Heart right ventricle (tissue), 16 donors: ENCODE data around the gene FTH1. TPM values are rescaled to one million over a fixed set of nuclear protein-coding genes. Genes with fewer than 3 reads are reported as not detected.

Experiments used
- ATAC-seq, 8 donors: fragments of 200-7000 bp; cut with Tn5 transposase; one replicate each; pipeline ENCODE4 v1.9.1; 2020; ENCODE audit warnings: mild to moderate bottlenecking in 8 of 8, moderate library complexity in 8 of 8, moderate number of reproducible peaks in 1 of 8
- DNase-seq, 2 donors: peaks; one replicate each; pipeline ENCODE4 v3.0.0-alpha.2; 2020
- H3K27ac ChIP-seq, 10 donors: fragments of 200-600 bp; sonication (generic) in 2 of 10; one replicate each; pipeline versions ENCODE4 v1.5.0 to v1.8.0; 2020 to 2022; ENCODE audit warnings: mild to moderate bottlenecking in 3 of 10
- H3K27me3 ChIP-seq, 7 donors: fragments of 200-600 bp; one replicate each; pipeline ENCODE4 v1.8.0; 2021 to 2022; ENCODE audit warnings: mild to moderate bottlenecking in 2 of 7
- H3K36me3 ChIP-seq, 9 donors: fragments of 200-600 bp; sonication (generic) in 1 of 9; one replicate each; pipeline versions ENCODE4 v1.5.0 to v1.8.0; 2020 to 2022; ENCODE audit warnings: mild to moderate bottlenecking in 2 of 9
- H3K4me1 ChIP-seq, 9 donors: fragments of 200-600 bp; sonication (generic) in 1 of 9; one replicate each; pipeline versions ENCODE4 v1.5.0 to v1.8.0; 2020 to 2022; ENCODE audit warnings: mild to moderate bottlenecking in 4 of 9
- H3K4me3 ChIP-seq, 10 donors: fragments of 200-600 bp; sonication (generic) in 2 of 10; one replicate each; pipeline versions ENCODE4 v1.5.0 to v1.8.0; 2020 to 2022; ENCODE audit warnings: mild to moderate bottlenecking in 7 of 10, moderate library complexity in 2 of 10
- H3K9me3 ChIP-seq, 11 donors: fragments of 200-600 bp in 10 of 11; sonication (generic) in 2 of 11; one replicate each; pipeline versions ENCODE4 v1.5.0 to v1.8.0; 2013 to 2022; ENCODE audit warnings: mild to moderate bottlenecking in 2 of 11, control low read depth in 1 of 11, moderate library complexity in 1 of 11
- CTCF ChIP-seq, 9 donors: fragments of 200-600 bp; sonication (generic) in 2 of 9; IDR thresholded peaks; one replicate each; pipeline versions ENCODE4 v1.5.0 to v1.8.0; 2021 to 2022; ENCODE audit warnings: antibody characterized with exemption in 9 of 9, mild to moderate bottlenecking in 5 of 9, moderate library complexity in 1 of 9
- WGBS, 2 donors: extraction: QIAGEN DNeasy Blood & Tissue Kit; methylation state at CpG; one replicate each; pipeline ENCODE4 v1.1.7; 2013; ENCODE audit warnings: inconsistent platforms in 1 of 2; 5-methylcytosine and 5-hydroxymethylcytosine counted together
- intact Hi-C, 10 donors: fragments of 100-400 bp; cut with DNase I; formaldehyde crosslinking; loops; one replicate each; pipeline versions ENCODE4 v1.11.1 to v1.14.2; 2022
- polyA plus RNA-seq, 2 donors: library from polyadenylated mRNA; stranded (reverse); fragments of 200-250 nt; gene quantifications; one replicate each; pipeline ENCODE4 v1.2.3, GENCODE V29; 2013
- total RNA-seq, 10 donors: library from RNA; stranded (reverse); fragmentation: NEBNext Ultra II Directional in 3 of 10; extraction: Animal tissue kit (Norgen Biotek cat#: 25700) in 3 of 10; gene quantifications; one replicate each; pipeline versions ENCODE4 v1.2.1 to v1.2.4, GENCODE V29; 2021 to 2023
- donor health status: Arrhythmogenic right ventricular cardiomyopathy.
- donor health status: ischemic (EF 13 %, LVEDD 7.1; RV severe dilation, severe dysfunction).
- donor health status: healthy with polysubstance abuse.
- donor health status: DM: no; HTN: yes; CAD: no.
- donor health status: DM: no; HTN: no; CAD: no.
- donor health status: ischemic (EF 25% LVEDD 6.9; RV normal size, moderate dysfunction).
- donor health status: ischemic (EF 25% LVEDD 5.7; RV mildly dilated, moderate dysfunction).
- donor health status: healthy.
- donor health status: DM: yes; HTN: yes; CAD: no.
- donor health status: Ischemic cardiomyopathy.
- donor health status: ischemic (EF 35%, LVEDD 5.7; RV mildly dilated, moderate dysfunction).
- donor health status: nonischemic (EF 11% LVEDD 7.7; RV severe dilation, severe dysfunction).
- donor health status: DM: yes; HTN: yes; CAD: no.
- donor health status: PGD.
- donor health status: ischemic (EF 29% LVEDD 5.4; RV normal size, mild dysfunction).
- donor health status: nonischemic (EF 23%, LVEDD 6.1; RV moderate dilation, normal function).

The FTH1 gene
- total and polyA plus RNA-seq, 12 donors: 1,346 to 5,199 (median 2,962) TPM

- Histone ChIP-seq H3K4me3 (no peak overlapping the region), H3K36me3 (no peaks in the 10 kb centered on the region), H3K27me3 (no peaks in the 10 kb centered on the region), H3K27ac (no peak overlapping the region), H3K4me1 (peaks cover 0 to 14% (median 0%) of the 10 kb centered on the region in 9 donors), H3K9me3 (no peaks in the 10 kb centered on the region)
- intact Hi-C loops: loop anchor here in 1 of 10 donors (10.0 kb wide), 1 partner anchor 502 kb away; no protein-coding TSS in a partner anchor
- peak in 1 of 8 donors; percentile 47 for ATAC-seq
- TF ChIP-seq CTCF (IDR thresholded peaks at IDR 0.05): no peak
- WGBS, 2 donors: 85% methylated on average over 5 of the region's 5 CpGs
- no peak for DNase-seq
These were observed 45.5 kb upstream of the FTH1 start for GRCh38 chr11:62012832-62013461.

GRCh38 chr11:62012451-62012831 lies 45.0 kb upstream of the FTH1 start:
- Histone ChIP-seq H3K36me3 (no peaks in the 10 kb centered on the region), H3K4me3 (no peak overlapping the region), H3K9me3 (no peaks in the 10 kb centered on the region), H3K4me1 (peaks cover 0 to 13% (median 0%) of the 10 kb centered on the region in 9 donors), H3K27me3 (no peaks in the 10 kb centered on the region), H3K27ac (no peak overlapping the region)
- 79 to 83% methylated on average over 3 of the region's 3 CpGs for WGBS, 2 donors
- no peak for TF ChIP-seq CTCF (IDR thresholded peaks at IDR 0.05)
- intact Hi-C loops: loop anchor here in 1 of 10 donors (10.0 kb wide), 1 partner anchor 502 kb away; no protein-coding TSS in a partner anchor
- ATAC-seq: no peak
- no peak for DNase-seq

- ATAC-seq (no peak), DNase-seq (no peak)
- H3K36me3 ChIP-seq: no peaks in the 10 kb centered on the region
- intact Hi-C loops: loop anchor here in 1 of 10 donors (10.0 kb wide), 1 partner anchor 503 kb away; no protein-coding TSS in a partner anchor
- H3K27ac ChIP-seq: no peak overlapping the region
- no peaks in the 10 kb centered on the region for H3K27me3 ChIP-seq
- WGBS, 2 donors: 98% methylated on average over 9 of the region's 9 CpGs
- H3K4me3 ChIP-seq: no peak overlapping the region
- no peaks in the 10 kb centered on the region for H3K9me3 ChIP-seq
- peaks cover 0 to 13% (median 0%) of the 10 kb centered on the region in 9 donors for H3K4me1 ChIP-seq
- TF ChIP-seq CTCF (IDR thresholded peaks at IDR 0.05): no peak
These were observed 44.4 kb upstream of the FTH1 start for GRCh38 chr11:62011881-62012280.

- ATAC-seq (no peak), DNase-seq (no peak)
- Histone ChIP-seq H3K27me3 (no peaks in the 10 kb centered on the region), H3K36me3 (no peaks in the 10 kb centered on the region), H3K9me3 (no peaks in the 10 kb centered on the region), H3K27ac (no peak overlapping the region), H3K4me3 (no peak overlapping the region), H3K4me1 (peaks cover 0 to 13% (median 0%) of the 10 kb centered on the region in 9 donors)
- no peak for TF ChIP-seq CTCF (IDR thresholded peaks at IDR 0.05)
- 85 to 98% methylated on average over 4 of the region's 4 CpGs for WGBS, 2 donors
- intact Hi-C loops: loop anchor here in 1 of 10 donors (10.0 kb wide), 1 partner anchor 504 kb away; no protein-coding TSS in a partner anchor
These were observed 43.6 kb upstream of the FTH1 start for GRCh38 chr11:62010935-62011528.
